Measurements from ENCODE around the gene ECPAS. TPM values are rescaled to one million over a fixed set of nuclear protein-coding genes. Genes with fewer than 3 reads are reported as not detected.
"Not testable (repeated sequence)": the region's sequence is repeated elsewhere in the genome, so short reads cannot be mapped to it uniquely, and the experiment has no call there.

The ECPAS gene
- total RNA-seq, 1 experiment from 2014 or later = 69.4 TPM

- BruUV-seq (replicated peaks) = no TSS peak
- ChIA-PET CTCF (no interaction called here), POLR2A (no interaction called here)
- H3K27me3 ChIP-seq (ENCODE audit: control insufficient read depth, insufficient read depth, low read length) = no peaks in the 10 kb centered on the region
- ATAC-seq (peak; percentile 64), DNase-seq (ENCODE audit: low read depth, low spot score) (no peak)
- H3K27ac ChIP-seq (ENCODE audit: low read length) = no peak overlapping the region
- H3K4me1 ChIP-seq (ENCODE audit: control insufficient read depth, insufficient read depth, low read length) = peaks cover 4% of the 10 kb centered on the region; the same call in 1 of the 2 replicates
- H3K9me3 ChIP-seq (ENCODE audit: control insufficient read depth, insufficient read depth, low read depth, low read length) = no peaks in the 10 kb centered on the region
- intact Hi-C loops (cut with micrococcal nuclease; ENCODE audit: unreplicated experiment) (no loop called here), in situ Hi-C loops (cut with HindIII; ENCODE audit: low pct_unique_long_range_greater_than_20kb, low sequenced_read_pairs) (no loop called here)
- no peaks in the 10 kb centered on the region for H3K36me3 ChIP-seq (ENCODE audit: control insufficient read depth, insufficient read depth, low read length)
- no peak overlapping the region for H3K4me3 ChIP-seq (ENCODE audit: low read depth in 2 of 2, low read length in 2 of 2)
- TF ChIP-seq SIN3A (IDR thresholded peaks at IDR 0.05; ENCODE audit: borderline replicate concordance, insufficient read depth, low read depth, low read length) = no peak
- no peak for TF ChIP-seq TCF7L2 (IDR thresholded peaks at IDR 0.05; ENCODE audit: low read depth, low read length)
- no peak for TF ChIP-seq CTCF (IDR thresholded peaks at IDR 0.05)
- TF ChIP-seq REST (IDR thresholded peaks at IDR 0.05; ENCODE audit: insufficient read depth in 1 of 2, low read depth in 2 of 2, low read length in 1 of 2) = no peak
- TF ChIP-seq POLR2AphosphoS5 (IDR thresholded peaks at IDR 0.05; ENCODE audit: low read depth, low read length) = no peak; the same call in 1 of the 2 replicates
Measured at GRCh38 chr9:111349766-111350165, 134.4 kb downstream of the ECPAS start.

GRCh38 chr9:111348821-111349271, 135.3 kb downstream of the ECPAS start:
- ChIA-PET POLR2A (no interaction called here), CTCF (no interaction called here)
- Histone ChIP-seq H3K27me3 (ENCODE audit: control insufficient read depth, insufficient read depth, low read length) (no peaks in the 10 kb centered on the region), H3K9me3 (ENCODE audit: control insufficient read depth, insufficient read depth, low read depth, low read length) (no peaks in the 10 kb centered on the region), H3K4me1 (ENCODE audit: control insufficient read depth, insufficient read depth, low read length) (peaks cover 4% of the 10 kb centered on the region; the same call in 1 of the 2 replicates), H3K4me3 (ENCODE audit: low read depth in 2 of 2, low read length in 2 of 2) (no peak overlapping the region), H3K27ac (ENCODE audit: low read length) (no peak overlapping the region), H3K36me3 (ENCODE audit: control insufficient read depth, insufficient read depth, low read length) (no peaks in the 10 kb centered on the region)
- DNase-seq (ENCODE audit: low read depth, low spot score) (no peak), ATAC-seq (peak; percentile 90)
- TF ChIP-seq POLR2AphosphoS5 (IDR thresholded peaks at IDR 0.05; ENCODE audit: low read depth, low read length) (no peak; the same call in 1 of the 2 replicates), TCF7L2 (IDR thresholded peaks at IDR 0.05; ENCODE audit: low read depth, low read length) (peak; percentile 41; the same call in 1 of the 2 replicates)
- intact Hi-C loops (cut with micrococcal nuclease; ENCODE audit: unreplicated experiment) = no loop called here
- in situ Hi-C loops (cut with HindIII; ENCODE audit: low pct_unique_long_range_greater_than_20kb, low sequenced_read_pairs) = no loop called here
- BruUV-seq (replicated peaks) = no TSS peak

- CTCF ChIA-PET; H3K9me3 ChIP-seq (ENCODE audit: control insufficient read depth, insufficient read depth, low read depth, low read length); BruUV-seq (replicated peaks); H3K36me3 ChIP-seq (ENCODE audit: control insufficient read depth, insufficient read depth, low read length); in situ Hi-C loops (cut with HindIII; ENCODE audit: low pct_unique_long_range_greater_than_20kb, low sequenced_read_pairs); H3K27me3 ChIP-seq (ENCODE audit: control insufficient read depth, insufficient read depth, low read length); ATAC-seq; intact Hi-C loops (cut with micrococcal nuclease; ENCODE audit: unreplicated experiment); DNase-seq (ENCODE audit: low read depth, low spot score); POLR2A ChIA-PET; H3K4me3 ChIP-seq (ENCODE audit: low read depth in 2 of 2, low read length in 2 of 2); H3K27ac ChIP-seq (ENCODE audit: low read length); H3K4me1 ChIP-seq (ENCODE audit: control insufficient read depth, insufficient read depth, low read length): not testable (repeated sequence)
Measured at GRCh38 chr9:111334318-111334863, 149.8 kb downstream of the ECPAS start.
